SH-SY5Y (cell line): ENCODE results near the gene S1PR2.

ENCODE experiments used
- GATA2 ChIP-seq: IDR thresholded peaks from 2 replicates; pipeline ENCODE4 v1.6.1; 2011; ENCODE audit warnings: mild to moderate bottlenecking, low read depth, low read length
- GATA3 ChIP-seq: IDR thresholded peaks from 2 replicates; pipeline ENCODE4 v1.6.1; 2011; ENCODE audit warnings: low read depth, mild to moderate bottlenecking, low read length, moderate library complexity

The S1PR2 gene

DNA sequence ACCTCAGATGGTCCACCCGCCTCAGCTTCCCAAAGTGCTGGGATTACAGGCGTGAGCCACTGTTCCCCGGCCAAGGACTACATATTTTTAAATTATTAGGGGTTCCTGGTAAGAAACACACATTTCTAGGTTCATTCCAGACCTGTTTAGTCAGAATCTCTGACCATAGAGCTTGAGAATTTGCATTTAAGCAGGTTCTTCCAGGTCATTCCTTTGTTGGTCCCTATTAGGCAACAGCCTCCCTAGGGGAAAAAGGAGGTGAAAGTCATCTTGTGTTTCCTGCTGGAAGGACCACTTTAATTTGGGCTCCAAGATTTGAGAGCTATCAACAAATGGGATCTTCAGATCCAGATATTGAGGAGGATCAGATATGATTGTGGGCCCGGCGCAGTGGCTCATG, 16.3 kb downstream of the S1PR2 start:
- no peak for TF ChIP-seq GATA2
- TF ChIP-seq GATA3, result no peak

DNA sequence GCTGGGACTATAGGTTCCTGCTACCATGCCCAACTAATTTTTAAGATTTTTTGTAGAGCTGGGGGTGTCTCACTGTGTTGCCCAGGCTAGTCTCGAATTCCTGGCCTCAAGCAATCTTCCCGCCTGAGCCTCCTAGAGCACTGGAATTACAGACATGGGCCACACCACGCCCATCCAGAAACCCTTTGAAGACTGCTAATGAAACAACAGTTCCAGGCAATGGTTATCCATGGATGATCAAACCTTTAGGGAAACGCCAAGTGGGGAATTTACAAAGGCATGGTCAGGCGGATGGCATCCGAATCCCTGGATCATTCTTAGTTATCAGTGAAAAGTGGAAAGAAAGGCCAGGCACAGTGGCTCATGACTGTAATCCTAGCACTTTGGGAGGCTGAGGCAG, 19.4 kb downstream of the S1PR2 start:
- no peak for TF ChIP-seq GATA3
- TF ChIP-seq GATA2, result no peak

DNA sequence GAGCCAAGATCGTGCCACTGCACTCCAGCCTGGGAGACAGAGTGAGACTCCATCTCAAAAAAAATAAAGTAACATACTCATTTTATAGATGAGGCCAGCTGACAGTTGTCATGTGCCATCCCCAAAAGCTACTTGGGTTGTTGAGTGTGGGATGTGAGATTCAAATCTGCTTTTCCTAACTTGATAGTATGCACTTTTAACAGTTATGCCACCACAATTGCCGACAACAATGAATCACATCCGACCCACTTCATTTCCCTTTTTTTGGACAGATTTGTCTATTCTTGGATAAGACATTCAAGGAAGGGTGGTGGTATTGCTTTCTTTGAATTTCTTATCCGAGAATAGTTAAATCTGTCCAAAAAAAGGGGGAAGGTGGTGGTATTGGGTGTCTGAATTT, 20.1 kb downstream of the S1PR2 start:
- no peak for TF ChIP-seq GATA3
- no peak for TF ChIP-seq GATA2

DNA sequence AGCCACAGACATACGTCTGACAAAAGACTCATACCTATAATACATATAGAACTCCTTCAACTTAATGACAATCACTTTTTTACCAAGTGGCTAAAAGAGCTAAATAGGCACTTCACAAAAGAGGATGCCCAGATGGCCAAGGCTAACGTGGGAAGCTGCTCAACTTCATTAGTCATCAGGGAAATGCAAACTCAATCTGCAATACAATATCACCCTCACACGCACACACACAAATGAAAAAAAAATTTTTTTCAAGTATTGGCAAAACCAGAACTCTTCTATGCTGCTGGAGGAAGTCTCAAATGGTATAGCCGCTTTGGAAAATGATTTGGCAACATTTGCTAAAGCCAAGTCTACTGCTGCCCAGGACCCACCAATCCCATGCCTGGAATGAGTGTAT, 21.8 kb downstream of the S1PR2 start:
- TF ChIP-seq GATA3 (no peak), GATA2 (no peak)

DNA sequence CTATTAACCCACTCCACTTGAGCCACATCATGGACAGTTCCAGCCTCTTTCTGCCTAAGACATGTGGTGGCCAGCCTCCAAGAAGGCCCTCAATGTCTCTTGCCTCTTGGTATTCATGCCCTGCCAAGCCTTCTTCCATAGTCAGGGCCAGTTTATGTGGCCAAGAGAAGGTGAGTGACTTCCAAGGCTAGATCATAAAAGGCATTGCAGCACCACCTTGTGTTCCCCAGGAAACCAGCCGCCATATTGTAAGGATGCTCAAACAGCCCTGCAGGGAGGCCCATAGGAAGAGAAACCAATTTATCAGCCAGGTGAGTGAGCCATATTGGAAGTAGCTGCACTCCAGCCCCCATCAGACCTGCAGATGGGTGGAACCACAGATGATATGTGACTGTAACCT, 24.1 kb downstream of the S1PR2 start:
- no peak for TF ChIP-seq GATA3
- TF ChIP-seq GATA2, result no peak

DNA sequence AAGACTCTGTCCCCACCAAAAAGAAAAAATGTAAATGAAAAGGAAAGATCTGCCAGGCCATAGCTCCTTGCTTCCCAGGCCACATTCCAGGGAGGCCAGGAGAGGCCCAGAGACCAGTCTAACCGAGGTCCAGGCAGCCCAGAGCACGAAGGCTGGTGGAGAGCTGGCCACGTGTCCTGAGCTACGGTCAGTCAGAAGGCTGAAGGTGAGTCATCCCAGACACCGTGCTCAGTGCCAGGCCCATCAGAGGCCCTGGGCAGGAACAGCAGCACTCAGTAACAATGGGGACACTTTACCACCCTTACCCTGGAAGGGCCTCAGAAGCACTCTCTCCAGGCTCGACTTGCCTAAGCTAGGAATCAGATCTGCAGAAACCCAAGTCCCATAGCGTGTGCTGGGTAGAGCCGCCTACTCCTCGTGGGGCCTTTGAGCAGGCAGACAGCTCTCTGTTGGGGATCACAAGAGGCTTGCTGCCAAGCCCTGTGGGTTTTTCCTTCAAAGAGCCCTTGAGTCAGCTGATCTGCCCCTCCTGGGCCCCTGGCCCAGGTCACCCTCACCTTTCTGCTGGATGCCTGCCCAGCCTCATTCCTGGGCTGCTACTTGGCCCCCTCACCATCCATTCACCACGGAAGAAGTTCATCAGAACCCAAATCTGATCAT, 24.8 kb downstream of the S1PR2 start:
- TF ChIP-seq GATA3, result no peak
- no peak for TF ChIP-seq GATA2

DNA sequence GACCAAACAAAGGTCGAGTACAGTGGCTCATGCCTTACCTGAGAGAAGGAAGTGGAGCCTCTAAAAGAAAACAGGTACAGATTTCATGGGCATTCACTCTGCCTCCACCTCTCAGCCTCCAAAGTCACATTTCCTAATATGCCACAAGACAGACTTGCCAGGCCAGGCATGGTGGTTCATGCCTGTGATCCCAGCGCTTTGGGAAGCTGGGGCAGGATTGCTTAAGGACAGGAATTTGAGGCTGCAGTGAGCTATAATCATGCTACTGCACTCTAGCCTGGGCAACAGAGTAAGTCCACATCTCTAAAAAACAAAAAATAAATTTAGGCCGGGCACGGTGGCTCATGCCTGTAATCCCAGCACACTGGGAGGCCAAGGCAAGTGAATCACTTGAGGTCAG, 25.5 kb downstream of the S1PR2 start:
- no peak for TF ChIP-seq GATA3
- no peak for TF ChIP-seq GATA2

DNA sequence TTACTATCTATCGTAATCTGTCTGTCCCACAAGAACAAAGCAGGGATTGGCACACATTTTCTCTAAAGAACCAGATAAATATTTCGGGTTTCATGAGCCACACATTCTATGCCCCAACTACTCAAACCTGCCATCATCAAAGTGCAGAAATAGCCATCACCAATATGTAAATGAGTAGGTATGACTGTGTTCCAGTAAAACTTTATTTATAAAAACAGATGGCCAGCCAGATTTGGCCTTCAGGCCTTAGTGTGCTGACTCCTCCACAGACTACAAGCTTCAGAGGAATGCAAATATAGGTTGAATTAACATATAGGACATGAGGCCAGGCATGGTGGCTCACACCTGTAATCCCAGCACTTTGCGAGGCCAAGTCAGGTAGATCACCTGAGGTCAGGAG, 27.4 kb downstream of the S1PR2 start:
- TF ChIP-seq GATA2, result no peak

DNA sequence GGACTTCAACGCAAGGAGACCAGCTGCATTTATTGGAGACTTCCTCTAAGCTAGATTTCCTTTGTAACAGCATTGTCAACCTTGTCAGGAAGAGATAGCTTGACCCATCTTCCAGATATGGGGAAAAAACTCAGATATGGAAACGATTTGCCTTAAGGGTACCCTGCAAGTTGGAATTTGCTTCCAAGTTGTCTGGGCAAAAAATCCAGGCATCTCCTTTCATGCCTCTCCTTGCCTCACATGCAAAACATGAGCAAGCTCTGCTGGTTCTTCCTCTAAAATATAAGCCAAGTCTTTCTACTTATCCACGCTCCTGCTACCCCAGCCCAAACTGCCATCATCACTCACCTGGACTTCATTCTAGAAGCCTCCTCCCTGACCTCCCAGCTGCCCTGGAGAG, 30.0 kb downstream of the S1PR2 start:
- TF ChIP-seq GATA2, result no peak
- TF ChIP-seq GATA3, result no peak

DNA sequence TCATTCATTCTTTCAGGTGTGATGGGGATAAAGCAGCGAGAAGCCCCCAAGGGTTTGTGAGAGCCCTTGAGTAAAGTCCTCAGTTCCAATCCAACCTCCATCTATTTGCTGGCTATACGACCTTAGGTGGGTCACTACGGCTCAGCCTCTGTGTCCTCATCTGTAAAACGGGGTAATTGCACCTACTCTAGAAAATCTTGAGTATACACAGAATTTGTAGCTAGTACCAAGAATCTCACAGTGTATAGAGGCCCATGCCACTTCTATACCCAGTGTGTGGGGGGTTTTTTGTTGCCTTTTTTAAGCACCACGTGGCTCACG, 36.0 kb downstream of the S1PR2 start:
- TF ChIP-seq GATA2 (no peak), GATA3 (no peak)

DNA sequence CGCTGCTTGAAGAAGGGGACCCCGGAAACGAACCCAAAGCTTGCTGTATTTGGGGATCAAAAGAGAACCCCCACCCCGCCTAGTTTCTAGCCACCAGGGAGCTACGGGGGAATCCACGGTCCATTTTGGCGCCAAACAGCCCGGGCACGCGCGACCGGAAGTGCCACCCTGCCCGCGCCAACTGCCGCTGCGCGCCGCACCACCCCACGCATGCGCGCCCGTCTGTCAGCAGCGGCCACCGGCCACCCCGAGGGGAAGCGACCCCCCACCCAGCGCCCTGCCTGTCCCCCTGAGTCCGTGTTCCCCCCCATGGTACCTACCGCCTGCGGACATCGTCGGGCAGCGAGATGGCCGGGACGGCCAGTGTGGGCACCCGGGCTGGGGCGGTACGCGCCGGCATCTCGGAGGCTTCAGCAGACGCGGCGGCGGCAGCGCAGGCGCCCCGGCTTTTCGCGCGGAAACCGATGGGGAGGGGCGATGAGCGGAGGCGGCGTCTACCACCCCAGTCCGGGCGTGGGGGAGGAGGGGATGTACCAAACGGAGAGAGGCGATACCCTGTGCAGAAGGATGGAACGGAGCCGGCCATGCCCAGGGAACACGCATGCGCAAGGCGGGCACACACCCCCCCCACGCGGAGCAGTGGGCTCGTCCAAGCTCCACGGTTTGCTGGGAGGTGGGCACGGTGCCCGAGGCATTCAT, 36.5 kb downstream of the S1PR2 start, which contains the start of gene DNMT1:
Gene DNMT1 (minus strand): TSS at position 454 of the 699 bp plus-strand sequence. CDS start 54 bp downstream, at position 400.
- TF ChIP-seq GATA2, result no peak

DNA sequence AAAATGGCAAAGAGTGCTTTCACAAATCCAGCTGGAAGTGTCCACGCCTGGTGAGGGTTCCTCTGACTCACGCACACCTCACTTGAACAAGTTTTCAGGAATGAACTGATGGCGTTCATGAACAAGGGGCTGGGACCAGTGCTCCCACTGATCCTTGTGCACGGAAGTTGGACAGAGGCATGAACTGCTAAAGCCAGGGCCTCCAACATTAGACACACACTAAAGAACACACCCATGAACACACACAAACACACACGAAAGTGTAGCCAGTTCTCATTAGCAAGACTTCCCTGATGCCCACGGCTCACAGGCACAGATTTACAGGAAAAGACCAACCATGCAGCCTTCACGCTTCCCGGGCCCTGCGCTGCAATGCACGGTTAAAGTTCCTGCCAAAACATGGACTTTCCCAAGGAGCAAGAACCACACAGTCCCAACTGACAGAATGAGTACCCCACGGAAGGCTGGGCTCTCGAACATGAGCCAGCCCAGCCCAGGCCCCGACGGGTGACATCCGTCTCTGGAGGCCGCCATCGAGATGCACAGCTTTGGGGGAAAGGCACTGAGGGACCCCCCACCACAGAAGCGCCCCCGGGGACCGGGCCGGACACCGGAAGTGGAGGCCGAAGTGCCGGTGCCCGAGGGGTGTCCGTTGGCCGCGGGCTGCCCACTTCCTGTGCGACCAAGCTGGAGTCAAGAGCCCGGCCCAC, 37.2 kb downstream of the S1PR2 start:
- no peak for TF ChIP-seq GATA3
- no peak for TF ChIP-seq GATA2

DNA sequence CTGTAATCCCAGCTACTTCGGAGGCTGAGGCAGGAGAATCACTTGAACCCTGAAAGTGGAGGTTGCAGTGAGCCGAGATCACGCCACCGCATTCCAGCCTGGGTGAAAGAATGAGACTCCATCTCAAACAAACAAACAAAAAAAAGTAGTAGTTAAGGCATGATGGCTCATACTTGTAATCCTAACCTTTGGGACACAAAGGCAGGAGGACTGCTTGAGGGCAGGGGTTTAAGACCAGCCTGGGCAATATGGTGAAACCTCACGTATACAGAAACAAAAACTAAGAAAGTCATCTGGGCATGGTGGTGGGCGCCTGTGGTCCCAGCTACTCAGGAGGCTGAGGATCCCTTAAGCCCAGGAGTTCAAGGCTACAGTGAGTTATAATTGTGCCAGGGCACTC, 38.2 kb downstream of the S1PR2 start:
- TF ChIP-seq GATA3 (no peak), GATA2 (no peak)

DNA sequence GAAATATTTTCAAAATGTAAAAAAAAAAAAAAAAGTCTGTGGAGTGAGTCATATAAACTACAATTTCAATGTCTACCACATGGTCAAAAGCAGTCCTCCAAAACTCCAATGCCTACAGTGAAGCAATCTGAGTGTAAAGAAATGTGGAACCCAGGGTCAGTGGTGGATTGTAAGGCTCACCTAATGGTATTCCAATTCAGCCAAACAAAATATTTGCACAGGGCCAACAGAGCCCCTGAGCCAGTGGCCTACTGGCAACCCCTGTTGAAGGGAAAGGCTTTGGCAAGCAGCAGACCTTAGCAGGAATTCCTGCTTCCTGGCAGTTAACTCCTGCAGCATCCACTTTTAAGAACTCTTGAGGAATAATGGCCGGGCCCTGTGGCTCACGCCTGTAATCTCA, 39.8 kb downstream of the S1PR2 start:
- TF ChIP-seq GATA2 (no peak), GATA3 (no peak)

DNA sequence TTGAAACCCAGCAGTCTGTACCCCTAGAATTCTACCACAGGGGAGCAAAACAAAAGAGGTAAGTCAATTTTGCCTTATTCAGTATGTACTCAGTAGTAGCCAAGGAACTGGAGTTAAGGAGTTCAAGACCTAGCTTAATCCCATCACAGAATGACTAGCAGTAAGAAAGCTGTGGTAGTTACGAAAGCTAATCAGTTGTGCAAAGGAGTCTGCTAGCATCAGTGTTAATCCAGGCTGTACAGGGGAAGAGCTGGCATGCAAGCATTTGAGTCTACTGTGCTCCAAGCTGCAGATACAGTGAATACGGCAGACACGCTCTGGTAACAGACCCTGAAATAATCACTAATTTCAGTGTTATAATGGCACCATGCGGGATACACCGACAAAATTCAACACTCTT, 41.1 kb downstream of the S1PR2 start:
- TF ChIP-seq GATA3 (no peak), GATA2 (no peak)
